ENCODE data around the gene ZNF598.

- TF ChIP-seq CTCF (conservative IDR thresholded peaks at IDR 0.05; ENCODE audit: low read depth in 2 of 2) (no peak), EZH2 (IDR thresholded peaks at IDR 0.05; ENCODE audit: low read depth, unreplicated experiment) (no peak), NANOG (IDR thresholded peaks at IDR 0.05; ENCODE audit: borderline replicate concordance) (no peak), REST (IDR thresholded peaks at IDR 0.05; ENCODE audit: unreplicated experiment) (no peak)
Measured at GRCh38 chr16:1977875-1978268, 31.7 kb downstream of the ZNF598 start.

Measured in GM23338 (cell line).